Activated CD8-positive, alpha-beta T cell treated with anti-CD3 and anti-CD28 coated beads for 36 hours (primary cell): ENCODE results near the gene PCDHGB6. TPM values are rescaled to one million over a fixed set of nuclear protein-coding genes. Genes with fewer than 3 reads are reported as not detected.

Experiments
- ATAC-seq: fragments of 200-7000 bp; cut with Tn5 transposase; one replicate; pipeline ENCODE4 v1.10.0; 2021; ENCODE audit warnings: mild to moderate bottlenecking, moderate library complexity
- CTCF ChIA-PET: fragments of 350-600 bp; sonication (Branson Sonifier 250); formaldehyde crosslinking; loops from one replicate; lab custom pipeline; 2021; ENCODE audit warnings: antibody characterized with exemption; lab: Charles Lee
- POLR2A ChIA-PET: fragments of 350-600 bp; sonication (Branson Sonifier 250); formaldehyde crosslinking; loops from one replicate; lab custom pipeline; 2021; ENCODE audit warnings: antibody characterized with exemption; lab: Charles Lee
- DNase-seq: peaks from one replicate; pipeline ENCODE4 v3.0.0-alpha.2; 2020
- H3K27ac Mint-ChIP-seq: one replicate; pipeline ENCODE4 v1.8.0; 2021; ENCODE audit warnings: mild to moderate bottlenecking, mixed read lengths
- H3K27me3 Mint-ChIP-seq: one replicate; pipeline ENCODE4 v1.8.0; 2021; ENCODE audit warnings: mixed read lengths
- H3K36me3 Mint-ChIP-seq: one replicate; pipeline ENCODE4 v1.8.0; 2021; ENCODE audit warnings: low read depth, mixed read lengths
- H3K4me1 Mint-ChIP-seq: one replicate; pipeline ENCODE4 v1.8.0; 2021; ENCODE audit warnings: low read depth, mixed read lengths
- H3K4me3 Mint-ChIP-seq: one replicate; pipeline ENCODE4 v1.8.0; 2021; ENCODE audit warnings: mild to moderate bottlenecking, moderate library complexity, mixed read lengths
- H3K9me3 Mint-ChIP-seq: one replicate; pipeline ENCODE4 v1.8.0; 2021; ENCODE audit warnings: mixed read lengths
- CTCF ChIP-seq: fragments of 200-600 bp; IDR thresholded peaks from one replicate; pipeline ENCODE4 v1.8.0; 2022; ENCODE audit warnings: antibody characterized with exemption, mild to moderate bottlenecking
- intact Hi-C: fragments of 100-400 bp; cut with micrococcal nuclease; formaldehyde crosslinking; loops from one replicate; pipeline ENCODE4 v1.10.0; 2022
- total RNA-seq, 2 experiments: library from RNA; stranded (reverse); gene quantifications; one replicate each; pipeline ENCODE4 v1.2.3, GENCODE V29; 2021

The PCDHGB6 gene
- total RNA-seq, 2 experiments from 2014 or later: 0.09 TPM; not detected in 1

GRCh38 chr5:141420855-141421488 is 13.2 kb downstream of the PCDHGB6 start, which contains the start of gene PCDHGA11:
TSS of gene PCDHGA11 (plus strand) at chr5:141421051. CDS start at chr5:141421228, 177 bp downstream.
- ChIA-PET POLR2A (no interaction called here), CTCF (interaction anchor here (0.6 to 6.5 kb wide), 41 partner anchors 8 to 234 kb away, joined by 3 to 71 read pairs (median 4); partner anchors contain the start of genes PCDHB9, PCDHGA1, PCDHGA10 and PCDHGA12)
- H3K9me3 Mint-ChIP-seq: peaks cover 28% of the 10 kb centered on the region
- peaks cover 8% of the 10 kb centered on the region for H3K4me1 Mint-ChIP-seq
- peaks cover 72% of the 10 kb centered on the region for H3K27me3 Mint-ChIP-seq
- H3K36me3 Mint-ChIP-seq: peaks cover 28% of the 10 kb centered on the region
- H3K27ac Mint-ChIP-seq: no peak within 1 kb of the TSS
- peak within 1 kb of the TSS; percentile 74 for H3K4me3 Mint-ChIP-seq
- ATAC-seq: peak; percentile 61
- DNase-seq: peak; percentile 69
- TF ChIP-seq CTCF: peak; percentile 76
- intact Hi-C loops: no loop called here

GRCh38 chr5:141421489-141421855 is 13.7 kb downstream of the PCDHGB6 start:
- H3K27ac Mint-ChIP-seq: no peak overlapping the region
- TF ChIP-seq CTCF: no peak
- ATAC-seq (no peak), DNase-seq (no peak)
- peaks cover 28% of the 10 kb centered on the region for H3K9me3 Mint-ChIP-seq
- POLR2A ChIA-PET: no interaction called here
- CTCF ChIA-PET: interaction anchor here (0.8 to 6.5 kb wide), 39 partner anchors 8 to 566 kb away, joined by 3 to 71 read pairs (median 4); partner anchors contain the start of genes PCDHA10, PCDHB9, PCDHGA1 and PCDHGA10
- peaks cover 8% of the 10 kb centered on the region for H3K4me1 Mint-ChIP-seq
- intact Hi-C loops: no loop called here
- peaks cover 73% of the 10 kb centered on the region for H3K27me3 Mint-ChIP-seq
- H3K4me3 Mint-ChIP-seq: peak overlapping the region; percentile 74
- peaks cover 28% of the 10 kb centered on the region for H3K36me3 Mint-ChIP-seq

GRCh38 chr5:141422742-141423291 is 15.0 kb downstream of the PCDHGB6 start:
- intact Hi-C loops: no loop called here
- no peak overlapping the region for H3K27ac Mint-ChIP-seq
- POLR2A ChIA-PET: interaction anchor here (0.5 kb wide), 1 partner anchor 69 kb away, joined by 3 read pairs; no protein-coding TSS in a partner anchor
- H3K27me3 Mint-ChIP-seq: peaks cover 78% of the 10 kb centered on the region
- ATAC-seq (no peak), DNase-seq (no peak)
- CTCF ChIA-PET: interaction anchor here (0.7 to 2.7 kb wide), 2 partner anchors 91 to 135 kb away, joined by 3 to 19 read pairs; no protein-coding TSS in a partner anchor
- H3K4me1 Mint-ChIP-seq: peaks cover 8% of the 10 kb centered on the region
- peaks cover 26% of the 10 kb centered on the region for H3K36me3 Mint-ChIP-seq
- no peak overlapping the region for H3K4me3 Mint-ChIP-seq
- no peak for TF ChIP-seq CTCF
- peaks cover 28% of the 10 kb centered on the region for H3K9me3 Mint-ChIP-seq

- no peak for TF ChIP-seq CTCF
- Mint-ChIP-seq H3K27me3 (peaks cover 67% of the 10 kb centered on the region), H3K9me3 (peaks cover 21% of the 10 kb centered on the region), H3K27ac (no peak overlapping the region), H3K4me3 (no peak overlapping the region), H3K4me1 (peaks cover 5% of the 10 kb centered on the region), H3K36me3 (peaks cover 23% of the 10 kb centered on the region)
- ChIA-PET CTCF (interaction anchor here (1.0 to 1.4 kb wide), 3 partner anchors 9 to 53 kb away, joined by 3 to 4 read pairs (median 3); partner anchors contain the start of gene PCDHGB7), POLR2A (no interaction called here)
- intact Hi-C loops: no loop called here
- ATAC-seq: no peak
- DNase-seq: no peak
These were observed 20.1 kb downstream of the PCDHGB6 start for GRCh38 chr5:141427783-141428426.
